HG02884 (cell line): ENCODE results near the gene CLDN1.
A peak's percentile ranks its signal among the peaks of the same experiment; 100 is the strongest.

ENCODE experiments used
- ATAC-seq: cut with Tn5 transposase; IDR thresholded peaks from one replicate; pipeline ENCODE4 v1.9.1; 2021; ENCODE audit warnings: mild to moderate bottlenecking, moderate library complexity; ENCODE audit not compliant: unreplicated experiment

CLDN1 gene

GRCh38 chr3:190321789-190322603, at the start of gene CLDN1:
Gene CLDN1 (minus strand): TSS chr3:190322446. CDS start chr3:190322206, 240 bp downstream.
- peak; percentile 80 for ATAC-seq

GRCh38 chr3:190371152-190371551, 48.9 kb upstream of the CLDN1 start:
- ATAC-seq: no peak

GRCh38 chr3:190370369-190370768, 48.1 kb upstream of the CLDN1 start:
- no peak for ATAC-seq

- no peak for ATAC-seq
Observed at GRCh38 chr3:190369668-190370295, 47.5 kb upstream of the CLDN1 start.

- ATAC-seq: no peak
Observed at GRCh38 chr3:190368881-190369280, 46.6 kb upstream of the CLDN1 start.

GRCh38 chr3:190366133-190366532, 43.9 kb upstream of the CLDN1 start:
- no peak for ATAC-seq

GRCh38 chr3:190362258-190362657, 40.0 kb upstream of the CLDN1 start:
- no peak for ATAC-seq

- ATAC-seq: no peak
Observed at GRCh38 chr3:190361791-190362190, 39.5 kb upstream of the CLDN1 start.

- ATAC-seq: no peak
Observed at GRCh38 chr3:190360228-190360627, 38.0 kb upstream of the CLDN1 start.

GRCh38 chr3:190359813-190360212, 37.6 kb upstream of the CLDN1 start:
- no peak for ATAC-seq

GRCh38 chr3:190357468-190357867, 35.2 kb upstream of the CLDN1 start:
- no peak for ATAC-seq

GRCh38 chr3:190356246-190356645, 34.0 kb upstream of the CLDN1 start:
- no peak for ATAC-seq

- ATAC-seq: no peak
Observed at GRCh38 chr3:190352861-190353457, 30.7 kb upstream of the CLDN1 start.

GRCh38 chr3:190346541-190346940, 24.3 kb upstream of the CLDN1 start:
- no peak for ATAC-seq

GRCh38 chr3:190345878-190346277, 23.6 kb upstream of the CLDN1 start:
- ATAC-seq: no peak

- no peak for ATAC-seq
Observed at GRCh38 chr3:190345027-190345821, 23.0 kb upstream of the CLDN1 start.

- no peak for ATAC-seq
Observed at GRCh38 chr3:190340071-190340470, 17.8 kb upstream of the CLDN1 start.

- ATAC-seq: no peak
Observed at GRCh38 chr3:190339130-190339529, 16.9 kb upstream of the CLDN1 start.

- ATAC-seq: no peak
Observed at GRCh38 chr3:190338717-190339116, 16.5 kb upstream of the CLDN1 start.

GRCh38 chr3:190337301-190337700, 15.1 kb upstream of the CLDN1 start:
- no peak for ATAC-seq

GRCh38 chr3:190336516-190337189, 14.4 kb upstream of the CLDN1 start:
- no peak for ATAC-seq
